Measurements from ENCODE around the gene ZNF701.
"Not testable (repeated sequence)": the region's sequence is repeated elsewhere in the genome, so short reads cannot be mapped to it uniquely, and the experiment has no call there.

The ZNF701 gene

GRCh38 chr19:52541608-52542007 lies 28.5 kb upstream of the ZNF701 start:
- no peak for DNase-seq
- Mint-ChIP-seq H3K36me3 (ENCODE audit: low read depth) (peaks cover 60% of the 10 kb centered on the region), H3K27ac (peak overlapping the region; percentile 39), H3K4me1 (peaks cover 2% of the 10 kb centered on the region), H3K9me3 (peaks cover 28% of the 10 kb centered on the region), H3K4me3 (no peak overlapping the region), H3K27me3 (ENCODE audit: low read depth, poor library complexity) (peaks cover 6% of the 10 kb centered on the region)
- TF ChIP-seq CTCF (IDR thresholded peaks at IDR 0.05) = no peak

- H3K4me3 Mint-ChIP-seq; DNase-seq; H3K4me1 Mint-ChIP-seq; H3K27me3 Mint-ChIP-seq (ENCODE audit: low read depth, poor library complexity): not testable (repeated sequence)
- Mint-ChIP-seq H3K9me3 (peaks cover 23% of the 10 kb centered on the region), H3K36me3 (ENCODE audit: low read depth) (peaks cover 70% of the 10 kb centered on the region), H3K27ac (peak overlapping the region; percentile 84)
Observed at GRCh38 chr19:52542541-52542940, 27.5 kb upstream of the ZNF701 start.

DNA sequence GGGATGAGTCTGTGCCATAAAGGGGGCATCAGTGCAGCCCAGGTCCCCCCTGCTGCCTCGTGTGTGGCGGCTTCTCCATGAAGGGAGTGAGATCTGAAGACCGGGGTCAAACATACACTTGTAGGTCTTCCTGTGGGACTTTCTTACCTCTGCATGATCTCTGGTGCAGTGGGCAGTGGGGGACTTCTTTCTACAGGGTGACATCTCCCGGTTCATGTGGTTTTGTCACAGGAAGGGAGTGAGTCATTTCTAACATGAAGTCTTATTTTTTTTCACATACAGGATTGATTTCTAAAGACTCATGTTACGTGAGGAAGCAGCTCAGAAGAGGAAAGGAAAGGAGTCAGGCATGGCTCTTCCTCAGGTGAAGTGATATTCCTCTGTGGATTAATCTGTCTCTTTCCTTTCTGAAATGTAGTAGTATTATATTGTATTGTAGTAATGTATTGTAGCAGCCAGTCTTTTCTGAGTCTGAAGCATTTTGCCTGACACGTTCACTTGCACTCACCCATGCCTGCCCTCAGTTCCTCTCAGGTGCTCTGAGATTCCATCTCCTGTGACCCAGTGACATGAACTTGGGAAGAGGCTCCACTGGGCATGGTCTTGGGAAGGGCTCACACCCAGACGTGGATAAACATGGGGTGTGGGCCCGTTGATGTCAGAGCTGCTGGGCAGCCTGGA lies 27.0 kb upstream of the ZNF701 start:
- peaks cover 28% of the 10 kb centered on the region for H3K9me3 Mint-ChIP-seq
- H3K27ac Mint-ChIP-seq = no peak overlapping the region
- H3K27me3 Mint-ChIP-seq (ENCODE audit: low read depth, poor library complexity) = no peaks in the 10 kb centered on the region
- H3K4me3 Mint-ChIP-seq = no peak overlapping the region
- TF ChIP-seq CTCF (IDR thresholded peaks at IDR 0.05) = no peak
- no peaks in the 10 kb centered on the region for H3K4me1 Mint-ChIP-seq
- DNase-seq = no peak
- peaks cover 75% of the 10 kb centered on the region for H3K36me3 Mint-ChIP-seq (ENCODE audit: low read depth)

- Mint-ChIP-seq H3K4me1 (no peaks in the 10 kb centered on the region), H3K4me3 (no peak overlapping the region), H3K27me3 (ENCODE audit: low read depth, poor library complexity) (no peaks in the 10 kb centered on the region), H3K27ac (no peak overlapping the region), H3K36me3 (ENCODE audit: low read depth) (peaks cover 98% of the 10 kb centered on the region), H3K9me3 (peaks cover 98% of the 10 kb centered on the region)
- DNase-seq = no peak
- no peak for TF ChIP-seq CTCF (IDR thresholded peaks at IDR 0.05)
Observed at GRCh38 chr19:52554216-52554971, 15.7 kb upstream of the ZNF701 start.

- H3K36me3 Mint-ChIP-seq (ENCODE audit: low read depth) = peaks cover 98% of the 10 kb centered on the region
- peaks cover 94% of the 10 kb centered on the region for H3K9me3 Mint-ChIP-seq
- no peak overlapping the region for H3K4me3 Mint-ChIP-seq
- no peaks in the 10 kb centered on the region for H3K4me1 Mint-ChIP-seq
- no peaks in the 10 kb centered on the region for H3K27me3 Mint-ChIP-seq (ENCODE audit: low read depth, poor library complexity)
- DNase-seq = no peak
- TF ChIP-seq CTCF (IDR thresholded peaks at IDR 0.05) = no peak
- no peak overlapping the region for H3K27ac Mint-ChIP-seq
Observed at GRCh38 chr19:52557231-52557995, 12.7 kb upstream of the ZNF701 start.

DNA sequence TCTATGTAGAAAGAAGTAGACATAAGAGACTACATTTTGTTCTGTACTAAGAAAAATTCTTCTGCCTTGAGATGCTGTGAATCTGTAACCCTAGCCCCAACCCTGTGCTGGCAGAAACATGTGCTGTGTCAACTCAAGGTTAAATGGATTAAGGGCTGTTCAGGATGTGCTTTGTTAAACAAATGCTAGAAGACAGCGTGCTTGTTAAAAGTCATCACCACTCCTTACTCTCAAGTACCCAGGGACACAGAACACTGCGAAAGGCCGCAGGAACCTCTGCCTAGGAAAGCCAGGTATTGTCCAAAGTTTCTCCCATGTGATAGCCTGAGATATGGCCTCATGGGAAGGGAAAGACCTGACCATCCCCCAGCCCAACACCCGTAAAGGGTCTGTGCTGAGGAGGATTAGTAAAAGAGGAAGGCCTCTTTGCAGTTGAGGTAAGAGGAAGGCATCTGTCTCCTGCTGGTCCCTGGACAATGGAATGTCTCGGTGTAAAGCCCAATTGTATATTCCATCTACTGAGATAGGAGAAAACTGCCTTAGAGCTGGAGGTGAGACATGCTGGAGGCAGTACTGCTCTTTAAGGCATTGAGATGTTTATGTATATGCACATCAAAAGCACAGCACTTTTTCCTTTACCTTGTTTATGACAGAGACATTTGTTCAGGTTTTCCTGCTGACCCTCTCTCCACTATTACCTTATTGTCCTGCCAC lies 11.2 kb upstream of the ZNF701 start:
- not testable (repeated sequence) for DNase-seq; H3K4me1 Mint-ChIP-seq; H3K27ac Mint-ChIP-seq; H3K4me3 Mint-ChIP-seq; H3K27me3 Mint-ChIP-seq (ENCODE audit: low read depth, poor library complexity)
- Mint-ChIP-seq H3K9me3 (peaks cover 92% of the 10 kb centered on the region), H3K36me3 (ENCODE audit: low read depth) (peaks cover 98% of the 10 kb centered on the region)

- not testable (repeated sequence) for H3K27ac Mint-ChIP-seq; H3K4me1 Mint-ChIP-seq; DNase-seq; H3K4me3 Mint-ChIP-seq; H3K27me3 Mint-ChIP-seq (ENCODE audit: low read depth, poor library complexity)
- Mint-ChIP-seq H3K9me3 (peaks cover 74% of the 10 kb centered on the region), H3K36me3 (ENCODE audit: low read depth) (peaks cover 89% of the 10 kb centered on the region)
Observed at GRCh38 chr19:52561611-52562010, 8.5 kb upstream of the ZNF701 start.
